Activated CD4-positive, CD25-positive, alpha-beta regulatory T cell treated with anti-CD3 and anti-CD28 coated beads, Interleukin-2, amount 50 U/mL, for 16 hours (primary cell): ENCODE data around the gene SETD6.
"Not testable (repeated sequence)": the region's sequence is repeated elsewhere in the genome, so short reads cannot be mapped to it uniquely, and the experiment has no call there.

Source experiments
- DNase-seq: peaks from one replicate; pipeline ENCODE4 v3.0.0-alpha.2; 2020; ENCODE audit warnings: low read depth, low spot score

SETD6 gene, protein sequence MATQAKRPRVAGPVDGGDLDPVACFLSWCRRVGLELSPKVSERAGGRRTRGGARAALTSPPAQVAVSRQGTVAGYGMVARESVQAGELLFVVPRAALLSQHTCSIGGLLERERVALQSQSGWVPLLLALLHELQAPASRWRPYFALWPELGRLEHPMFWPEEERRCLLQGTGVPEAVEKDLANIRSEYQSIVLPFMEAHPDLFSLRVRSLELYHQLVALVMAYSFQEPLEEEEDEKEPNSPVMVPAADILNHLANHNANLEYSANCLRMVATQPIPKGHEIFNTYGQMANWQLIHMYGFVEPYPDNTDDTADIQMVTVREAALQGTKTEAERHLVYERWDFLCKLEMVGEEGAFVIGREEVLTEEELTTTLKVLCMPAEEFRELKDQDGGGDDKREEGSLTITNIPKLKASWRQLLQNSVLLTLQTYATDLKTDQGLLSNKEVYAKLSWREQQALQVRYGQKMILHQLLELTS

DNA sequence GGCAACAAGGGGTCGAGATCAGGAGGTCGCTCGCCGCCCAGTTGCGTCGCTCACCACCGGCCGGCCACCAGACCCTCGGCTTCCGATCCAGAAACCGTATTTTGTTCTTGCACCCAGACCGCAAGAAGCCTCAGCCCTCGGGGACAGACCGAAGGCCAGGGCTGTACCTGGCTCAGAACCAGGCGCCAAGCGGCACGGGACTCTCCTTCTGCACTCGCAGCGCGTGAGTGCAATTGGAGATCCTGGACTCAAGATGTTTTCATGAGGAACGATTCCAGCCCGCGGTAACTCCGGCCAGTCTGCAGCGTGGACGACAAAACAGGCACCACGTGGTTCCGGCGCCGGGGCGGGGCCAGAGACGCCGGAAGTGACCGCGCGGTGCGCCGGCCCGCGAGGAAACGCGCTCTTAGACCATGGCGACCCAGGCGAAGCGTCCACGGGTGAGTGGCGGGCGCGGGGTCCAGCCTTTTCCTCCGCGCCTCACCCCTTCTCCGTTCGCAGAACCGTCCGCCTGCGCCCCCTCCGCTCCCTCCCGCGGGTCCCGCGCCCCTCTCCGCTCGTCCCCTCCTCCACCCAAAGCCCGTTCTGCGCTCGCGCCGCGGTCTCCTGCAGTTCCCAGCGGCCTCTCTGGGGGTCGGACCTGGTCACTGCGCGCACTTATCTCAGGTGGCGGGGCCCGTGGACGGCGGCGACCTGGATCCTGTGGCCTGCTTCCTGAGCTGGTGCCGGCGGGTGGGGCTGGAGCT is at the start of gene SETD6:
Gene SETD6 (plus strand): TSS at position 393 of the 746 bp plus-strand sequence. CDS start 21 bp downstream, at position 414.
- DNase-seq = peak; percentile 47

- no peak for DNase-seq
These were observed 49.5 kb upstream of the SETD6 start for GRCh38 chr16:58465817-58466216.

DNA sequence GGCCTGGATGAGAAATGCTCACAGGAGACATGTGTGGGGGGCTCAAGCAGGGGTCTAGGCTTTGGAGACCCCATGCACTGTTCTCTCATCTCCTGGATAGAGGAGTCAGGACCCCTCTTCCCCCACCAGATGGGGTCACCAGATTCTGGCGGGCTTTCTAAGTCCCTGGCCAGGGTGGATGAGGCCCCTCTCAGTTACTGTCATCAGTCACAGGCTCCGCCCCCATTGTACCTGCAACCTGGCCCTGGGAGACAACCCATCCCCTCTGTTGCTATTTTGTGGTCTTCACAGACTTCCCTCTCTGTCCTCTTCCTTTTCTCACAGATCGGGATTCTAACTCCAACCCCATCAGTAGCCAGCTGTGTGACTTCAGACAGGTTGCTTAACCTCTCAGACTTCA is 48.9 kb upstream of the SETD6 start:
- no peak for DNase-seq

DNA sequence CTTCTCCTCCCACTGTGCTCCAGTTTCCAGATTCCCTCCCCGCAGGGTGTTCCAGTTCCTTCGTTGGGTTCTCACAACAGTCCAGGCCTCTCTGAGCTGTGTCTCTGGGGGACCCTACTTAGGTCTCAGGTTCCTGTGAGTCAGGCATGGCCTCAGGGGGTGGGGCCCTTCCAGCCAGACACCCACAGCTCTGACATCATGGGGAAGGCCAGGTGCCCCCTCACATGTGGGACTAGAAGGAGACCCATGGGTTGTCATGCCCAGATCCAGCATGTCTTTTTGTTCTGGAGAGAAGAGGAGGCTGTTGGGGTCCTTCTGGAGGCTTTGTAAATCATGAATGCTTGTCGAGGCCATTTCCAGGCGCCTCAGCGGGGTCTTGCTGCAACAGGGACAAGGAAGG is 47.4 kb upstream of the SETD6 start:
- DNase-seq = no peak

DNA sequence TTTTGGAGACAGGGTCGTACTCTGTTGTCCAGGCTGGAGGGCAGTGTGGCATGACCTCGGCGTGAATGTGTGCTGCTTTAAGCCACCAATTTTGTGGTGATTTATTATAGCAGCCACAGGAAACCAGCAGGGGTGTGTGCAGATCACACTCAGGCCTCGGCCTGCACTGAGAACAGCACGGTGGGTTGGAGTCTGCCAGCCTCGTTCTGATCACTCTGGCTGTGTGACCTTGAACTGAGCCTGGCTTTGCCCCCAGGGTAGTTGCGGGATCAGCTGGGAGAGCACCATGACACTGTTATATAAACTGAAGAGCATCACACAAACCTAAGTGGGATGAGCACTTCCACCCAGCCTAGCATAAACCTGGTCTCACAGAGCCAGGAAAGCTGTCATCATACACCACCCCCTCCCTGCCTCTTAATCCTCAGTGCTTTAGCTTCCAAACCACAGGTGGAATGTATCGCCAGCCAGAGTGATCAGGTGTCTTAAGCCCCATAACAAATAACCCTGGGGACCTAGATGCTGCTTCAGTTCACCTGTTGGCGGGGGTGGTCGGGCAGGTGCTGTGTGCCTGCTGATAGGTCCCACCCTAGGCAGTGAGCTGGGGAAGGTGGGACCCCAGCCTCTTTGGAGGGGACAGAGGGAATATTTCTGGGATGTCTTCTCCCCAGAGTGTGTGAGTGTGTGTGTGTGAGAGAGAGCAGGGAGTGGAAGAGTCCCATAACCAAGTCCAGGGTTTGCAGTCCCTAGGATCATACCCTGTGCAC is 43.9 kb upstream of the SETD6 start:
- no peak for DNase-seq

- DNase-seq = no peak
These were observed 43.1 kb upstream of the SETD6 start for GRCh38 chr16:58472266-58472665.

- DNase-seq = no peak
These were observed 42.5 kb upstream of the SETD6 start for GRCh38 chr16:58472827-58473226.

DNA sequence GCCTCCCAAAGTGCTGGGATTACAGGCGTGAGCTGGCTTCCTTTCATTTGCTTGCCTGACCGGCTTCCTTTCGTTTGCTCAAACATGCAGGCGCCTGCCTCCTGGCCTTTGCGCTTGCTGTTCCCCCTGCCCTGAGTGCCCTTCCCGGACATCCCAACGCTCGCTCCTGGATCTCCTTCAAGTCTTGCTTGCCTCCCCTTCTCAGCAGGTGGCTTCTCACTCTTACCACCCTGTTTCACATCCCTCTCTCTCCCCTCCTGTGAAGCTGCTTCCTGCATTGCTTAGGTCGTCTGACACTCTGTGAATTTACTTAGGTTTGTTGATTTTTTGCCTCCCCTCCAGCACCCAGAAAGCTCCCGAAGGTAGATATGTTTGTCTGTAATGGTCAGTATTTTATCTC is 41.0 kb upstream of the SETD6 start:
- no peak for DNase-seq

DNA sequence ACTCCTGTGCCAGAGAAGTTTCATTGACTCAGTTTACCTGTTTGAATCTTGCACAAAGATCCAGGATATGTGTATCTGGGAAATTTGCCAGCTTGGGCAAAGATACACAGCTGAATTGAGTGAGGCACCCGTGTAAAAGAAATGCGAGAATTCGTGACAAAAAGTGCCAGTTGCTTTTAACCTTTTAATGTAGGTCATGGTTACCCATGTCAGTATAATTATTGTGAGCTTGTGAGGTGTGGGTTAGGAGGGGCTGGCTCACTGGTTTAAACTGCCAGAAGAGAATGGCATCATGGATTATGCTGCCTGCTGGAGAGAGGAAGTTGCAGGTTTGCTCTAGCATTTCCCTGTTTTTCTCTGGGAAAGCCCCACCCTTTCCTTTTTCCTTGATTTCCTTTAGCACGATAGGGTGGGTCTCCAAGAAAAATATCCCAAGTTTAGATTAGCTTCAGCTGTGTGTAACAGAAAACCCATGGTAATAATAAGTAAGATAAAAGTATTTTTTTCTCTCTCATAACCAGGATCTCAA is 40.2 kb upstream of the SETD6 start:
- no peak for DNase-seq

- no peak for DNase-seq
These were observed 38.5 kb upstream of the SETD6 start for GRCh38 chr16:58476791-58477190.

DNA sequence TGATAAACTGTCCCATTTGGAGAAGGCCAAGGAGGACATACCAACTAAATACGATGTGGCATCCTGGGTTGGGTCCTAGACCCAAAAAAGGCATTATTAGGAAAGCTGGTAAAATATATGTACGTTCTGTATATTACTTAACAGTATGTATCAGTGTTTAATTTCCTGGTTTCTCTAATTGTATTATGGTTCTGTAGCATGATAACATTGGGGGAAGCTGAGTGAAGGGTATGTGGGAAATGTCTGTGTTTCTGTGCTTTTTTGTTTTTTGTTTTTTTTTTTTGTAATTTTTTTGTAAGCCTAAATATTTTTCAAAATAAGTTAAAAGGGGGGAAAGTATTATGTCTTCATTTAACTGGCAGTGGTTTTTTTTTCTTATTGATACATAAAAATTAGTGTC is 36.9 kb upstream of the SETD6 start:
- DNase-seq = no peak

- DNase-seq = no peak
These were observed 34.0 kb upstream of the SETD6 start for GRCh38 chr16:58481226-58481869.

DNA sequence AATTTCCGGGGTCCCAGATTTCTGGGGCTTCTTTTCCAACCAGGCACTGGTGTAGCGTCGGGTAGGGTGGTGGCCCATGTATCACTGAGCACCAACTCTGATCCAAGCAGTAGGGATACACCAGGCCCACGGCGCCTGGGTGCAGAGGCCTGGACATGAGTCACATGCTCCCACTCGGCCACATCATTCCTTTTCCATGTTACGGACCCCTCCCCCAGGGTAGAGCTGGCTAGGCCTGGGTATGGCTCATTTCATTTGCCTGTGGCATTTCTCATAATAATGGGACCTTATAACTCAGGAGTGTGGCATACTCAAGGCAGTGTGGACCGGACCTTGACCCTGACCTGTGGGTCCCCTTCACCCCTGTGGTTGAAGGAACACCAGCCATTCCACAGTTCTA is 33.4 kb upstream of the SETD6 start:
- no peak for DNase-seq

- no peak for DNase-seq
These were observed 30.0 kb upstream of the SETD6 start for GRCh38 chr16:58485184-58485887.

DNA sequence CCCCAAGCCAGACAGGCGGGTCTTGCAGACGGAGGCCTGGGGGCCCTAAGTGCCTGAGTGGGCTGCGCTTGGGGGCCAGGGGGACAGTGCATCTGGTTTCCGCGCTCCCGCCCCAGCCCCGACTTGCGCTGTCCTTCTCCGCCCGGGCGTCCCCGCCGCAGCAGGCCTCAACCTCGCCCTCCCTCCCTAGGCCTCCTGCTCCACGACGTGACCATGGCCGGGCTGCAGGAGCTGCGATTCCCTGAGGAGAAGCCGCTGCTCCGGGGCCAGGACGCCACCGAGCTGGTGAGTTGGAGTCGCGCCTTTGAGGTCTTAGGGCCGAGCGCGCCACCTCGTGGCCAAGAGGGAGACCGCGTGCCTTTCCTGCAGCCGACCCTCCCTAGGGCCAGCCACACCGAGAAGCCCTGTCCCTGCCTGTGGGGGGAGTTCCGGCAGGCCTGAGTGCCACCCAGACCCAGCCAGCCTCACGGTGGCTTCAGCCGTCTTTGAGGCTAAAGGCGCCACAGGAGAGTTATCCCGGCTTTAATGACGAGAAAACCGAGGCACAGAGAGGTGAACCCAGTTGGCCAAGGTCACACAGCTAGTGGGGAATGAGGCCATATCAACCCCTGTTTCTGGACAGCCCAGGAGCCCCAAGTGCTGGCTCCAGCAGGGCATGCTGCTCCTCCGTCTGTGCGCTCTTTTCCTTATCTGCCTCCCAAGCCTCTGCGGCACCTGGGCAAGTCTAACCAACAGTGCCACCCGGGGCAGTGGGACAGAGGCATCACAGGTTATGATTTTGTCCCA is 27.6 kb upstream of the SETD6 start:
- DNase-seq = peak; percentile 41

- DNase-seq = no peak
These were observed 26.8 kb upstream of the SETD6 start for GRCh38 chr16:58488531-58488930.

DNA sequence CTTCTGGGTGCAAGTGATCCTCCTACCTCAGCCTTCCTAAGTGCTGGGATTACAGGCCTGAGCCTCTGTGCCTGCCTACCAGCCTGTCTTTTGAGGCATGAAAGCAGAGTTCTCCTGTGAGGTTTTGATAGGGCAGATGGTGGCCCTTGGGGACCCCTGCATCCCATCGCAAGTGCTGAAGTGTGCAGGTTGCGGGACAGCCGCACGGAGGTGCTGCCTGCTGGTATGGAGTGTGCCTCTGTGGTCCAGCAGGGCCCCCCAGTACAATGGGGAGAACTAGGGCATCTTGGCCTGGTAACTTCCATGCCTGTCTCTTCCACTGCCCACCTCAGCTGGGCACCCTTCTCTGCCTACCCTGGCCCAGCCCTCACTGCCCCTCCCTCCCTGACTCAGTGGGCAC is 25.3 kb upstream of the SETD6 start:
- DNase-seq = no peak

GRCh38 chr16:58490539-58490938 is 24.8 kb upstream of the SETD6 start:
- not testable (repeated sequence) for DNase-seq

DNA sequence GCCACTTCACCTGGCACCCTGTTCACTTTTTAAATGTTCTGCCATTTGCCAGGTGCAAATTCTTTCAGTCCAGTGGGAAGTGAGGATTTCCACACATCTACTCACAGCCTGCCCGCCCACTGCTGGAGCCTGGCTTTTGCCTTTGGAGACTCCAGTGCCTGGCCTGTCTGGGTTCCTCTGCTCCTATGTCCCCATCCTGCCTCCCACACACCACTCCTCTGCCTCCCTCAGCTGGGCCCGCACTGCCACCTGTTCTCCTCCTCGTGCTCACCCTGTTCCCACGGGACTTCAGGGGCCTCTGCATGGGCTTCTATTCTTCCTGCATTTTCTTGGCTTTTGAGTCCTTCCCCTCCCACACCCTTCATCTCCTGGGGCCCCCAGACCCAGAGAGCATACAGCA is 23.3 kb upstream of the SETD6 start:
- DNase-seq = no peak

GRCh38 chr16:58492735-58493134 is 22.6 kb upstream of the SETD6 start:
- no peak for DNase-seq
